ENCODE results near the gene R3HDM2. TPM values are rescaled to one million over a fixed set of nuclear protein-coding genes. Genes with fewer than 3 reads are reported as not detected.

R3HDM2 gene
- total and polyA plus RNA-seq, 4 donors: 7.4 to 28.9 (median 15.1) TPM

DNA sequence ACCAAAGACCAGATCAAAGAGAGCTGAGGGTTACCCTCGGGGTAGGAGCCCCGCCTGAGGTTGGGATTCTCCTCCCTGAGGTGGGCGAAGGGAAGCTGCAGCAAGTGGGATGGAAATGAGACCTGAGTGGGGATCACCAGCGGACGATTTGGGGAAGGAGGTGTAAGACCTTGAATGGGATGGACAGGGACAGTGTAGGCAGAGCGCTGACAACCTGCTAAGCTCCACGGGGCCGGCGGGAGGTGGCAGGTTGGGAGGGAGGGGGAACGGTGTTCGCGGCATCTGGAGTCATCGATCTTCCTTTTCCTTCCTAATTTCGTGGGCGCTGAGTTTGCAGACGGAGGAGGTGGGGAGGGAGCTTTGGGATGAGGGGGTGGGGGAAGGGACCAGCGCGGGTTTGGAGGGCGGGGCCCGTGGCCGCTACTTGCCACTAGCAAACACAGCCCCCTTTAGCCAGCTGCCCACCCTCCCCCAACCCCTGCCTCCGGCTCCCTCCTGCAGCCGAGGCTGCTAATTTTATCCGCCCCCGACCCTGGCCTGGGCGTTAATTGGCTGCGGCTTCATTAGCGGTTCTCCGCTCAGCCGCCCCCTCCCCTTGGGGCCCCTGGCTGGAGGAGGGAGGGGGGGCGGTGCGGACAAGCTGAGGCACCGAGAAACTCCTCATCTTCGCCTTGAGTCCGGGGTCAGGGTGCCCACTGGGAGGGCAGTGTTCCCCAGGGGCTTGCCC is 204.1 kb downstream of the R3HDM2 start:
- Histone ChIP-seq H3K9ac (ENCODE audit: low read depth in 1 of 2, low read length in 2 of 2) (no peak overlapping the region), H3K4me1 (ENCODE audit: control insufficient read depth in 4 of 4, insufficient read depth in 4 of 4, low read length in 3 of 4) (peaks cover 8 to 31% (median 17%) of the 10 kb centered on the region in 4 donors), H3K4me3 (ENCODE audit: low read depth in 1 of 3, low read length in 3 of 3) (no peak overlapping the region), H3K27me3 (ENCODE audit: control insufficient read depth in 4 of 4, insufficient read depth in 4 of 4, low read length in 3 of 4) (peaks cover 0 to 10% (median 6%) of the 10 kb centered on the region in 4 donors), H3K27ac (ENCODE audit: low read depth in 1 of 2, low read length in 2 of 2) (no peak overlapping the region), H3K36me3 (ENCODE audit: control insufficient read depth in 4 of 4, insufficient read depth in 3 of 4, low read depth in 1 of 4, low read length in 3 of 4) (peaks cover 0 to 3% (median under 1%) of the 10 kb centered on the region in 4 donors), H3K9me3 (ENCODE audit: control insufficient read depth in 4 of 4, low read length in 3 of 4) (no peaks in the 10 kb centered on the region)
- 25% methylated on average over 35 of the region's 35 CpGs for WGBS
- DNase-seq (ENCODE audit: low spot score): no peak
- TF ChIP-seq, protein P1, sequence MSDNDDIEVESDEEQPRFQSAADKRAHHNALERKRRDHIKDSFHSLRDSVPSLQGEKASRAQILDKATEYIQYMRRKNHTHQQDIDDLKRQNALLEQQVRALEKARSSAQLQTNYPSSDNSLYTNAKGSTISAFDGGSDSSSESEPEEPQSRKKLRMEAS (IDR thresholded peaks at IDR 0.05): no peak
- TF ChIP-seq, protein P2, sequence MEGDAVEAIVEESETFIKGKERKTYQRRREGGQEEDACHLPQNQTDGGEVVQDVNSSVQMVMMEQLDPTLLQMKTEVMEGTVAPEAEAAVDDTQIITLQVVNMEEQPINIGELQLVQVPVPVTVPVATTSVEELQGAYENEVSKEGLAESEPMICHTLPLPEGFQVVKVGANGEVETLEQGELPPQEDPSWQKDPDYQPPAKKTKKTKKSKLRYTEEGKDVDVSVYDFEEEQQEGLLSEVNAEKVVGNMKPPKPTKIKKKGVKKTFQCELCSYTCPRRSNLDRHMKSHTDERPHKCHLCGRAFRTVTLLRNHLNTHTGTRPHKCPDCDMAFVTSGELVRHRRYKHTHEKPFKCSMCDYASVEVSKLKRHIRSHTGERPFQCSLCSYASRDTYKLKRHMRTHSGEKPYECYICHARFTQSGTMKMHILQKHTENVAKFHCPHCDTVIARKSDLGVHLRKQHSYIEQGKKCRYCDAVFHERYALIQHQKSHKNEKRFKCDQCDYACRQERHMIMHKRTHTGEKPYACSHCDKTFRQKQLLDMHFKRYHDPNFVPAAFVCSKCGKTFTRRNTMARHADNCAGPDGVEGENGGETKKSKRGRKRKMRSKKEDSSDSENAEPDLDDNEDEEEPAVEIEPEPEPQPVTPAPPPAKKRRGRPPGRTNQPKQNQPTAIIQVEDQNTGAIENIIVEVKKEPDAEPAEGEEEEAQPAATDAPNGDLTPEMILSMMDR (IDR thresholded peaks at IDR 0.05; ENCODE audit: low read depth, low read length, missing input control): no peak
- TF ChIP-seq TAF1 (conservative IDR thresholded peaks at IDR 0.05) (no peak), FOXA1 (IDR thresholded peaks at IDR 0.05) (no peak), RAD21 (IDR thresholded peaks at IDR 0.05) (no peak), EGR1 (IDR thresholded peaks at IDR 0.05; ENCODE audit: low read depth in 2 of 2) (no peak), GABPA (IDR thresholded peaks at IDR 0.05 in 1 of 2, conservative IDR thresholded peaks at IDR 0.05 in 1 of 2) (no peak), NR2F2 (IDR thresholded peaks at IDR 0.05) (no peak), RXRA (IDR thresholded peaks at IDR 0.05) (no peak)

DNA sequence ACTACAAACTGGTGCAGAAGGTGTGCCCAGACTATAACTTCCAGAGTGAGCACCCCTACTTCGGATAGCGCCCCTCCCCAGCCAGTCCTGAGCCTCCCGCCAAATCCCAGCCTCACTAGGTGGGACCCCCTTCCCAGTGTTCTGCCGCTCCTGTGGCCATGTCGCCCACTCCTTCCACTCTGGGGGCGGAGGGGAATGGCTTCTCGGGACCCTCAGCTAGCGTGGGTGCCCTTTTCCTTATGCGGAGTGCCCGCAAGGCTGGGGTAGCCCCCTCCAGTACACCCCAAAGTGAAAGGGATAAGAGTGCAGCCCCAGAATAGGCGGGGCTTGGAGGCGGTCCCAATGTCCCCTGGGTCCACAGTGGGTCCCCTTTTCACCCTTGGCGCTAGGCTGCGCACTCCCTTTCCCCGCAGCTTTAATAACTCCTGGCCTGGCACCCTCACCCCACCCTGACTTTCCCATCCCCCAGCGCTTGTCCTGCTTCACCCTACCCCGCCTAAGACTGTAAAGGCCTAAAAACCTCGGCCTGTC is 205.1 kb downstream of the R3HDM2 start:
- Histone ChIP-seq H3K36me3 (ENCODE audit: control insufficient read depth in 4 of 4, insufficient read depth in 3 of 4, low read depth in 1 of 4, low read length in 3 of 4) (no peaks in the 10 kb centered on the region), H3K4me3 (ENCODE audit: low read depth in 1 of 3, low read length in 3 of 3) (no peak overlapping the region), H3K4me1 (ENCODE audit: control insufficient read depth in 4 of 4, insufficient read depth in 4 of 4, low read length in 3 of 4) (peaks cover 7 to 21% (median 9%) of the 10 kb centered on the region in 4 donors), H3K9me3 (ENCODE audit: control insufficient read depth in 4 of 4, low read length in 3 of 4) (no peaks in the 10 kb centered on the region), H3K27me3 (ENCODE audit: control insufficient read depth in 4 of 4, insufficient read depth in 4 of 4, low read length in 3 of 4) (peaks cover 0 to 12% (median 11%) of the 10 kb centered on the region in 4 donors), H3K27ac (ENCODE audit: low read depth in 1 of 2, low read length in 2 of 2) (no peak overlapping the region), H3K9ac (ENCODE audit: low read depth in 1 of 2, low read length in 2 of 2) (no peak overlapping the region)
- no peak for DNase-seq (ENCODE audit: low spot score)
- no peak for TF ChIP-seq HNF4G (IDR thresholded peaks at IDR 0.05)
- TF ChIP-seq, protein P3, sequence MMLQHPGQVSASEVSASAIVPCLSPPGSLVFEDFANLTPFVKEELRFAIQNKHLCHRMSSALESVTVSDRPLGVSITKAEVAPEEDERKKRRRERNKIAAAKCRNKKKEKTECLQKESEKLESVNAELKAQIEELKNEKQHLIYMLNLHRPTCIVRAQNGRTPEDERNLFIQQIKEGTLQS (IDR thresholded peaks at IDR 0.05): no peak
- TF ChIP-seq FOXA1 (IDR thresholded peaks at IDR 0.05): no peak
- no peak for TF ChIP-seq YY1 (IDR thresholded peaks at IDR 0.05)
- no peak for TF ChIP-seq JUND (IDR thresholded peaks at IDR 0.05)
- TF ChIP-seq, protein P1 (IDR thresholded peaks at IDR 0.05): no peak
- WGBS: 36% methylated on average over 18 of the region's 18 CpGs

DNA sequence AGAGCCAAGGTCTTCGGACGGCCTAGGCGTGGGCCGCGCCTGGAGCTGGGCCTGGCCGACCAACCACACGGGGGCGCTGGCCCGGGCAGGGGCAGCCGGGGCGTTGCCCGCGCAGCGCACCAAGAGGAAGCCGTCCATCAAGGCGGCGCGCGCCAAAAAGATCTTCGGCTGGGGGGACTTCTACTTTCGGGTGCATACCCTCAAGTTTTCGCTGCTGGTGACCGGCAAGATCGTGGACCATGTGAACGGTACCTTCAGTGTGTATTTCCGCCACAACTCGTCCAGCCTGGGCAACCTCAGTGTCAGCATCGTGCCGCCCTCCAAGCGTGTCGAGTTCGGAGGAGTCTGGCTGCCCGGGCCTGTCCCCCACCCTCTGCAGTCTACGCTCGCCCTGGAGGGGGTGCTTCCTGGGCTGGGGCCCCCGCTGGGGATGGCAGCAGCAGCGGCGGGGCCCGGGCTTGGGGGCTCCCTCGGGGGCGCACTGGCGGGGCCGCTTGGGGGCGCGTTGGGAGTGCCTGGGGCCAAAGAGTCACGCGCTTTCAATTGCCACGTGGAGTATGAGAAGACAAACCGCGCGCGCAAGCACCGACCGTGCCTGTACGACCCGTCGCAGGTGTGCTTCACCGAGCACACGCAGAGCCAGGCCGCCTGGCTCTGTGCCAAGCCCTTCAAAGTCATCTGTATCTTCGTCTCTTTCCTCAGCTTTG is 205.7 kb downstream of the R3HDM2 start:
- Histone ChIP-seq H3K27me3 (ENCODE audit: control insufficient read depth in 4 of 4, insufficient read depth in 4 of 4, low read length in 3 of 4) (peaks cover 0 to 15% (median 12%) of the 10 kb centered on the region in 4 donors), H3K4me3 (ENCODE audit: low read depth in 1 of 3, low read length in 3 of 3) (no peak overlapping the region), H3K27ac (ENCODE audit: low read depth in 1 of 2, low read length in 2 of 2) (no peak overlapping the region), H3K9ac (ENCODE audit: low read depth in 1 of 2, low read length in 2 of 2) (no peak overlapping the region), H3K36me3 (ENCODE audit: control insufficient read depth in 4 of 4, insufficient read depth in 3 of 4, low read depth in 1 of 4, low read length in 3 of 4) (no peaks in the 10 kb centered on the region), H3K9me3 (ENCODE audit: control insufficient read depth in 4 of 4, low read length in 3 of 4) (no peaks in the 10 kb centered on the region), H3K4me1 (ENCODE audit: control insufficient read depth in 4 of 4, insufficient read depth in 4 of 4, low read length in 3 of 4) (peaks cover 7 to 15% (median 8%) of the 10 kb centered on the region in 4 donors)
- peak; percentile 80 for DNase-seq (ENCODE audit: low spot score)
- TF ChIP-seq RAD21 (IDR thresholded peaks at IDR 0.05) (peak in 1 of 2 donors; percentile 70), HNF4A (conservative IDR thresholded peaks at IDR 0.05) (no peak), FOXA2 (IDR thresholded peaks at IDR 0.05) (no peak)
- TF ChIP-seq, protein P2 (IDR thresholded peaks at IDR 0.05; ENCODE audit: low read depth, low read length, missing input control): peak; percentile 69
- TF ChIP-seq, protein P4, sequence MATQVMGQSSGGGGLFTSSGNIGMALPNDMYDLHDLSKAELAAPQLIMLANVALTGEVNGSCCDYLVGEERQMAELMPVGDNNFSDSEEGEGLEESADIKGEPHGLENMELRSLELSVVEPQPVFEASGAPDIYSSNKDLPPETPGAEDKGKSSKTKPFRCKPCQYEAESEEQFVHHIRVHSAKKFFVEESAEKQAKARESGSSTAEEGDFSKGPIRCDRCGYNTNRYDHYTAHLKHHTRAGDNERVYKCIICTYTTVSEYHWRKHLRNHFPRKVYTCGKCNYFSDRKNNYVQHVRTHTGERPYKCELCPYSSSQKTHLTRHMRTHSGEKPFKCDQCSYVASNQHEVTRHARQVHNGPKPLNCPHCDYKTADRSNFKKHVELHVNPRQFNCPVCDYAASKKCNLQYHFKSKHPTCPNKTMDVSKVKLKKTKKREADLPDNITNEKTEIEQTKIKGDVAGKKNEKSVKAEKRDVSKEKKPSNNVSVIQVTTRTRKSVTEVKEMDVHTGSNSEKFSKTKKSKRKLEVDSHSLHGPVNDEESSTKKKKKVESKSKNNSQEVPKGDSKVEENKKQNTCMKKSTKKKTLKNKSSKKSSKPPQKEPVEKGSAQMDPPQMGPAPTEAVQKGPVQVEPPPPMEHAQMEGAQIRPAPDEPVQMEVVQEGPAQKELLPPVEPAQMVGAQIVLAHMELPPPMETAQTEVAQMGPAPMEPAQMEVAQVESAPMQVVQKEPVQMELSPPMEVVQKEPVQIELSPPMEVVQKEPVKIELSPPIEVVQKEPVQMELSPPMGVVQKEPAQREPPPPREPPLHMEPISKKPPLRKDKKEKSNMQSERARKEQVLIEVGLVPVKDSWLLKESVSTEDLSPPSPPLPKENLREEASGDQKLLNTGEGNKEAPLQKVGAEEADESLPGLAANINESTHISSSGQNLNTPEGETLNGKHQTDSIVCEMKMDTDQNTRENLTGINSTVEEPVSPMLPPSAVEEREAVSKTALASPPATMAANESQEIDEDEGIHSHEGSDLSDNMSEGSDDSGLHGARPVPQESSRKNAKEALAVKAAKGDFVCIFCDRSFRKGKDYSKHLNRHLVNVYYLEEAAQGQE (IDR thresholded peaks at IDR 0.05): no peak
- 5% methylated on average over 61 of the region's 61 CpGs for WGBS

Measured in liver (tissue), 9 donors.